ENCODE data around the gene PGLYRP1.
A peak's percentile ranks its signal among the peaks of the same experiment; 100 is the strongest.

PGLYRP1 gene

GRCh38 chr19:45971260-45971902, 51.5 kb downstream of the PGLYRP1 start:
- H3K27me3 Mint-ChIP-seq: peaks cover 48% of the 10 kb centered on the region
- peak overlapping the region; percentile 19 for H3K27ac Mint-ChIP-seq
- peaks cover 18% of the 10 kb centered on the region for H3K4me1 Mint-ChIP-seq
- no peaks in the 10 kb centered on the region for H3K36me3 Mint-ChIP-seq
- H3K4me3 Mint-ChIP-seq: no peak overlapping the region
- H3K9me3 Mint-ChIP-seq: no peaks in the 10 kb centered on the region

GRCh38 chr19:45969676-45970075, 53.2 kb downstream of the PGLYRP1 start:
- peaks cover 36% of the 10 kb centered on the region for H3K27me3 Mint-ChIP-seq

More at GRCh38 chr19:45969676-45970075, 53.2 kb downstream of the PGLYRP1 start:
- no peaks in the 10 kb centered on the region for H3K36me3 Mint-ChIP-seq
- H3K9me3 Mint-ChIP-seq: no peaks in the 10 kb centered on the region
- H3K4me1 Mint-ChIP-seq: peaks cover 17% of the 10 kb centered on the region
- H3K27ac Mint-ChIP-seq: no peak overlapping the region
- H3K4me3 Mint-ChIP-seq: no peak overlapping the region

Measured in activated naive CD4-positive, alpha-beta T cell treated with anti-CD3 and anti-CD28 coated beads, Interleukin-2, amount 50 U/mL, for 24 hours (primary cell).